Memory B cell (primary cell): ENCODE results near the gene GRK5.

Source experiments
- ATAC-seq: fragments of 150-1000 bp; cut with Tn5 transposase; 2 replicates; pipeline ENCODE4 v1.10.0; 2021; ENCODE audit warnings: low read depth, mild to moderate bottlenecking, moderate library complexity
- DNase-seq, 2 donors: peaks; one replicate each; pipeline ENCODE4 v3.0.0; 2022; ENCODE audit warnings: low spot score in 2 of 2
- H3K27ac Mint-ChIP-seq: one replicate; pipeline ENCODE4 v1.8.0; 2022; ENCODE audit warnings: mild to moderate bottlenecking, moderate library complexity, mixed read lengths
- H3K27me3 Mint-ChIP-seq: one replicate; pipeline ENCODE4 v1.8.0; 2022; ENCODE audit warnings: mixed read lengths
- H3K36me3 Mint-ChIP-seq: one replicate; pipeline ENCODE4 v1.8.0; 2022; ENCODE audit warnings: mild to moderate bottlenecking, mixed read lengths
- H3K4me1 Mint-ChIP-seq: one replicate; pipeline ENCODE4 v1.8.0; 2022; ENCODE audit warnings: mixed read lengths
- H3K4me3 Mint-ChIP-seq: one replicate; pipeline ENCODE4 v1.8.0; 2022; ENCODE audit warnings: mild to moderate bottlenecking, moderate library complexity, mixed read lengths
- H3K9me3 Mint-ChIP-seq: one replicate; pipeline ENCODE4 v1.8.0; 2022; ENCODE audit warnings: mixed read lengths

The GRK5 gene

GRCh38 chr10:119286983-119287633, 79.7 kb downstream of the GRK5 start:
- Mint-ChIP-seq H3K4me3 (no peak overlapping the region), H3K4me1 (peaks cover 76% of the 10 kb centered on the region)

GRCh38 chr10:119288574-119289001, 81.2 kb downstream of the GRK5 start:
- DNase-seq: no peak
- Mint-ChIP-seq H3K27me3 (no peaks in the 10 kb centered on the region), H3K9me3 (peaks cover 2% of the 10 kb centered on the region), H3K4me3 (no peak overlapping the region), H3K36me3 (peaks cover 4% of the 10 kb centered on the region), H3K4me1 (peaks cover 80% of the 10 kb centered on the region), H3K27ac (no peak overlapping the region)
- ATAC-seq: no peak

More at GRCh38 chr10:119286983-119287633, 79.7 kb downstream of the GRK5 start:
- Mint-ChIP-seq H3K36me3 (peaks cover 2% of the 10 kb centered on the region), H3K27me3 (no peaks in the 10 kb centered on the region), H3K27ac (peak overlapping the region; percentile 12), H3K9me3 (peaks cover 2% of the 10 kb centered on the region)
- no peak for DNase-seq
- ATAC-seq: no peak

GRCh38 chr10:119289227-119289920, 82.0 kb downstream of the GRK5 start:
- ATAC-seq: peak; percentile 35

GRCh38 chr10:119290301-119291048, 83.1 kb downstream of the GRK5 start:
- peaks cover 64% of the 10 kb centered on the region for H3K4me1 Mint-ChIP-seq
- no peak for DNase-seq
- H3K36me3 Mint-ChIP-seq: peaks cover 5% of the 10 kb centered on the region
- ATAC-seq: no peak
- H3K9me3 Mint-ChIP-seq: peaks cover 2% of the 10 kb centered on the region
- no peak overlapping the region for H3K4me3 Mint-ChIP-seq
- no peaks in the 10 kb centered on the region for H3K27me3 Mint-ChIP-seq
- H3K27ac Mint-ChIP-seq: peak overlapping the region; percentile 96

More at GRCh38 chr10:119289227-119289920, 82.0 kb downstream of the GRK5 start:
- Mint-ChIP-seq H3K4me3 (peak overlapping the region; percentile 12), H3K4me1 (peaks cover 73% of the 10 kb centered on the region), H3K27me3 (no peaks in the 10 kb centered on the region), H3K27ac (peak overlapping the region; percentile 82), H3K36me3 (peaks cover 4% of the 10 kb centered on the region), H3K9me3 (peaks cover 2% of the 10 kb centered on the region)
- DNase-seq: no peak

GRCh38 chr10:119291223-119291900, 84.0 kb downstream of the GRK5 start:
- peaks cover 11% of the 10 kb centered on the region for H3K36me3 Mint-ChIP-seq
- peak overlapping the region; percentile 57 for H3K4me3 Mint-ChIP-seq
- peak overlapping the region; percentile 96 for H3K27ac Mint-ChIP-seq
- H3K27me3 Mint-ChIP-seq: no peaks in the 10 kb centered on the region
- DNase-seq: no peak
- ATAC-seq: no peak
- peaks cover 55% of the 10 kb centered on the region for H3K4me1 Mint-ChIP-seq
- H3K9me3 Mint-ChIP-seq: peaks cover 4% of the 10 kb centered on the region

GRCh38 chr10:119292968-119293760, 85.8 kb downstream of the GRK5 start:
- peaks cover 23% of the 10 kb centered on the region for H3K36me3 Mint-ChIP-seq
- ATAC-seq (no peak), DNase-seq (no peak)
- peak overlapping the region; percentile 96 for H3K27ac Mint-ChIP-seq
- peaks cover 8% of the 10 kb centered on the region for H3K9me3 Mint-ChIP-seq
- peaks cover 39% of the 10 kb centered on the region for H3K4me1 Mint-ChIP-seq
- H3K4me3 Mint-ChIP-seq: peak overlapping the region; percentile 67
- H3K27me3 Mint-ChIP-seq: no peaks in the 10 kb centered on the region

GRCh38 chr10:119296703-119297102, 89.3 kb downstream of the GRK5 start:
- Mint-ChIP-seq H3K4me3 (no peak overlapping the region), H3K27ac (peak overlapping the region; percentile 91), H3K4me1 (peaks cover 38% of the 10 kb centered on the region), H3K9me3 (peaks cover 7% of the 10 kb centered on the region), H3K36me3 (peaks cover 28% of the 10 kb centered on the region), H3K27me3 (no peaks in the 10 kb centered on the region)
- DNase-seq (no peak), ATAC-seq (no peak)

- Mint-ChIP-seq H3K4me1 (peaks cover 36% of the 10 kb centered on the region), H3K27ac (peak overlapping the region; percentile 91), H3K27me3 (no peaks in the 10 kb centered on the region), H3K9me3 (peaks cover 7% of the 10 kb centered on the region), H3K36me3 (peaks cover 25% of the 10 kb centered on the region), H3K4me3 (no peak overlapping the region)
- ATAC-seq (no peak), DNase-seq (no peak)
Measured at GRCh38 chr10:119297207-119297968, 90.0 kb downstream of the GRK5 start.

- Mint-ChIP-seq H3K27me3 (no peaks in the 10 kb centered on the region), H3K4me3 (no peak overlapping the region), H3K4me1 (peaks cover 35% of the 10 kb centered on the region), H3K9me3 (peaks cover 7% of the 10 kb centered on the region), H3K27ac (peak overlapping the region; percentile 91), H3K36me3 (peaks cover 25% of the 10 kb centered on the region)
- ATAC-seq (no peak), DNase-seq (no peak)
Measured at GRCh38 chr10:119298810-119299209, 91.4 kb downstream of the GRK5 start.

GRCh38 chr10:119299531-119299930, 92.2 kb downstream of the GRK5 start:
- H3K4me1 Mint-ChIP-seq: peaks cover 38% of the 10 kb centered on the region
- H3K27me3 Mint-ChIP-seq: no peaks in the 10 kb centered on the region
- peak overlapping the region; percentile 35 for H3K27ac Mint-ChIP-seq
- no peak for DNase-seq
- H3K9me3 Mint-ChIP-seq: peaks cover 7% of the 10 kb centered on the region
- H3K36me3 Mint-ChIP-seq: peaks cover 25% of the 10 kb centered on the region
- no peak overlapping the region for H3K4me3 Mint-ChIP-seq
- ATAC-seq: peak; percentile 50

- peak; percentile 50 for ATAC-seq
- Mint-ChIP-seq H3K36me3 (peaks cover 18% of the 10 kb centered on the region), H3K9me3 (peaks cover 6% of the 10 kb centered on the region), H3K4me1 (peaks cover 57% of the 10 kb centered on the region), H3K27ac (peak overlapping the region; percentile 35), H3K27me3 (no peaks in the 10 kb centered on the region), H3K4me3 (peak overlapping the region; percentile 33)
- peak; percentile 31 to 40 for DNase-seq
Measured at GRCh38 chr10:119301397-119301796, 94.0 kb downstream of the GRK5 start.

- peaks cover 15% of the 10 kb centered on the region for H3K36me3 Mint-ChIP-seq
- ATAC-seq: no peak
- H3K4me1 Mint-ChIP-seq: peaks cover 64% of the 10 kb centered on the region
- no peak for DNase-seq
- peak overlapping the region; percentile 35 for H3K27ac Mint-ChIP-seq
- no peaks in the 10 kb centered on the region for H3K27me3 Mint-ChIP-seq
- no peak overlapping the region for H3K4me3 Mint-ChIP-seq
- H3K9me3 Mint-ChIP-seq: peaks cover 5% of the 10 kb centered on the region
Measured at GRCh38 chr10:119302172-119302571, 94.8 kb downstream of the GRK5 start.
